Kidney epithelial cell (primary cell): ENCODE data around the gene ZNF532. TPM values are rescaled to one million over a fixed set of nuclear protein-coding genes. Genes with fewer than 3 reads are reported as not detected.

Experiments used
- DNase-seq: peaks from one replicate; pipeline ENCODE4 v3.0.0-alpha.2; 2010; ENCODE audit warnings: low read depth
- H3K27me3 ChIP-seq: 2 replicates; pipeline ENCODE4 v1.6.0; 2011; ENCODE audit warnings: low read length; ENCODE audit not compliant: control insufficient read depth, insufficient read depth
- H3K36me3 ChIP-seq: 2 replicates; pipeline ENCODE4 v1.5.1; 2011; ENCODE audit warnings: low read length; ENCODE audit not compliant: control insufficient read depth, insufficient read depth
- H3K4me3 ChIP-seq: 2 replicates; pipeline ENCODE4 v1.5.1; 2011; ENCODE audit warnings: low read depth, mild to moderate bottlenecking, control low read depth, low read length
- total RNA-seq: library from RNA; depleted of rRNA; stranded (reverse); fragments of >200 nt; gene quantifications from 2 replicates; pipeline ENCODE4 v1.2.3, GENCODE V29; 2015
- TF ChIP-seq, protein P1 (sequence below): IDR thresholded peaks from 2 replicates; pipeline ENCODE4 v1.5.1; 2011; ENCODE audit warnings: mild to moderate bottlenecking, moderate library complexity, low read length, control low read depth, inconsistent platforms; ENCODE audit not compliant: insufficient read depth, poor library complexity, severe bottlenecking

ZNF532 gene
- total RNA-seq, 1 donor from 2014 or later = 89.5 TPM

DNA sequence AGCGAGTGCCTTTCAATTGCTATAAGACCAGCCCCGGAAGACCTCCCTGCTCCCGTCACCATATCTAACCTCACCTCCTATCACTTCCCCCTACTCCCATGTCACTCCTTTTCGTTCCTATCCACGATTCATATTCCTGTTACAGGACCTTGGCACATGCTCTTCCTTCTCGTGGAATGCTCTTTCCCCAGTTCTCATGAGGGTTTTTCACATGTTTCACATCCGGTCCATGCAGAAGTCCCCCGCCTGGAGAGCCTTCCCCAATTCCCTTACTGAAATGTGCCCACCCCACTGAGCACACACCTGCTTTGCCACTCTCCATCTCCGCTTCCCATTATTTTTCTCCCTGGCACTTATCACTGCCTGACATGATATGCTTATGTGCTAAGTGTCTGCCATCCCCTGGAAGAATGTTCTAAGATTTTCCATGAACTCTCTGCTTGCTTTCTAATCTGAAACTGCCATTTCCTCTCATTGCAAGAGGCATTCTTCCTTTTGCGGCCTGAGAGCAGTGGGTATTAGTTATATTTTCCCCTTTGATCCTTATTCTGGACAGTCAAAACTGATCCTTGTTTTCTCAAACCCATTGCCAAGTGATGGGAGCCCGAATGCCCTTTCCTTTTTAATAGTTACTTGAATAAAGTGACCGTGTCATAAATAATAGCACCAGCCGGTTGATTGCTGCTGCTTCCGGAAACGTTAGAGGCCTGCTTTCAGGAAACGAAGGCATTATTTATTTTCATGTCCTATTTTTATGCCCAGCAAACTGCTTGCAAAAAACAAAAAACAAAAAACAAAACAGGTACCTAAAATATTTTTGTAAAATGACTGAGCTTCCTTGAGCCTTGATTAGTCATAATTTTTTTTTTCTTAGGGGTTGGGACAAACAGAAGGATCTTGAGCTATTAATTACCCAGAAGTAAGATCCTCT, 127.9 kb downstream of the ZNF532 start:
- H3K4me3 ChIP-seq = no peak overlapping the region
- no peak for DNase-seq
- TF ChIP-seq, protein P1, sequence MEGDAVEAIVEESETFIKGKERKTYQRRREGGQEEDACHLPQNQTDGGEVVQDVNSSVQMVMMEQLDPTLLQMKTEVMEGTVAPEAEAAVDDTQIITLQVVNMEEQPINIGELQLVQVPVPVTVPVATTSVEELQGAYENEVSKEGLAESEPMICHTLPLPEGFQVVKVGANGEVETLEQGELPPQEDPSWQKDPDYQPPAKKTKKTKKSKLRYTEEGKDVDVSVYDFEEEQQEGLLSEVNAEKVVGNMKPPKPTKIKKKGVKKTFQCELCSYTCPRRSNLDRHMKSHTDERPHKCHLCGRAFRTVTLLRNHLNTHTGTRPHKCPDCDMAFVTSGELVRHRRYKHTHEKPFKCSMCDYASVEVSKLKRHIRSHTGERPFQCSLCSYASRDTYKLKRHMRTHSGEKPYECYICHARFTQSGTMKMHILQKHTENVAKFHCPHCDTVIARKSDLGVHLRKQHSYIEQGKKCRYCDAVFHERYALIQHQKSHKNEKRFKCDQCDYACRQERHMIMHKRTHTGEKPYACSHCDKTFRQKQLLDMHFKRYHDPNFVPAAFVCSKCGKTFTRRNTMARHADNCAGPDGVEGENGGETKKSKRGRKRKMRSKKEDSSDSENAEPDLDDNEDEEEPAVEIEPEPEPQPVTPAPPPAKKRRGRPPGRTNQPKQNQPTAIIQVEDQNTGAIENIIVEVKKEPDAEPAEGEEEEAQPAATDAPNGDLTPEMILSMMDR = no peak

DNA sequence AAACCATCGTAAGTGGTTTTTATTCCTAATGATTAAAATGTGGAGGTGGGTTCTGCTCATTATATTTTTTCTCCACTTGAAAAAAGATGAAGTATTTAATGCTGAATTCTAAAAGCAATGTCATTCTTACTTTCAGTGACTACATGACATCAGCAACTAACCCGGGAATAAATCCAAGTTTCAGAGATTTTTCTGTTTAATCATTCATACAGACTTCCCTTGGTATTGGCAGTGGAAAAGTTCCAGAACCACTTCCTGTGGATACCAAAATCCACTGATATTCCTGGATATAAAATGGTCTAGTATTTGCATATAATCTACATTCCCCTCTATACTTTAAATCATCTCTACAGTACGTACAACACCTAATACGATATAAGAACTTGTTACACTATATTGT, 128.6 kb downstream of the ZNF532 start:
- peak; percentile 49 for DNase-seq

More for the DNA sequence above, 127.9 kb downstream of the ZNF532 start:
- no peaks in the 10 kb centered on the region for H3K36me3 ChIP-seq
- no peaks in the 10 kb centered on the region for H3K27me3 ChIP-seq

DNA sequence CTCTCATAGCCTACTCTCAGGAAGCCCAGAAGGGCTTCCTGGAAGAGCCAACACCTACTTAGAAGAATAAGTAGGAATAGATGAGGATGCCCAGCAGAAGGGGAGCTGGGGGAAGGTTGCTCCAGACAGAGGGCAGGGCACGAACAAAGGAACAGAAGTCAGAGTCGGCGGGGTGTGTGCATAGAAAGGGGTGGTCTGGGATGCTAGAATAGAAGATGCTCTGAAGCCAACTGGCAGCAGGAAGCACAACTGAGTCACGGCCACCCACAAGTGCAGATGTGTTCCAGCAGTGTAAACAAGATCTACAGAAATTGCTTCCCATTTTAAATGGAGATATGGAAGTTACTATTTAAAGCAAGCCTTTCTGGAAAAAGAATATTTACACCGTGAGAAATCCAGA, 131.0 kb downstream of the ZNF532 start:
- no peak overlapping the region for H3K4me3 ChIP-seq
- TF ChIP-seq, protein P1 = no peak
- DNase-seq = no peak

More for the DNA sequence above, 128.6 kb downstream of the ZNF532 start:
- TF ChIP-seq, protein P1 = no peak
- Histone ChIP-seq H3K4me3 (no peak overlapping the region), H3K27me3 (no peaks in the 10 kb centered on the region), H3K36me3 (no peaks in the 10 kb centered on the region)

DNA sequence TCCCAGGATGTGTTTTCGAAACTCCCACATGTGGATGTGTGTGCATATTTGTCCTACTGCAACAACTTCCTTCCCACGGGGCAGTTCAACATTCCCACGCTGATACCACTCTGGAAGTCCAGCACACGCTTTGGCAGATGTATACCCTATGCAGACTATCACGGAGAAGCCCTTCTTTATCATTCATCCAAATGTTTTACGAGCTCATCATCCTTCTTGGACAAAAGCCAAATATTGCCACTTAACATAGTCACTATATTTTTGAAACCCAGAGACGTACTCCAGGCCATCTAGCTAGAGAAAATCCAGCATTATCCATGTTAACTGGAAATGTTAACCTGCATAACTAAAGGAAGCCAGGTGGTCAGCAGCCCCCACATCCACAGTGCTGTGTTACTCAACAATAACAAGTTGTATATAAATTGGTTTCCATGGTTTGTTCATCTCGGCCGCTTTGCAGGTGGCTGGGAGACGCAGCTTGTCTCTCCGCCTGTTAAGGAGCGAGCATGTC, 131.5 kb downstream of the ZNF532 start:
- no peaks in the 10 kb centered on the region for H3K36me3 ChIP-seq
- TF ChIP-seq, protein P1 = no peak
- no peak for DNase-seq
- no peak overlapping the region for H3K4me3 ChIP-seq
- H3K27me3 ChIP-seq = no peaks in the 10 kb centered on the region

More for the DNA sequence above, 131.0 kb downstream of the ZNF532 start:
- H3K36me3 ChIP-seq = no peaks in the 10 kb centered on the region
- no peaks in the 10 kb centered on the region for H3K27me3 ChIP-seq

DNA sequence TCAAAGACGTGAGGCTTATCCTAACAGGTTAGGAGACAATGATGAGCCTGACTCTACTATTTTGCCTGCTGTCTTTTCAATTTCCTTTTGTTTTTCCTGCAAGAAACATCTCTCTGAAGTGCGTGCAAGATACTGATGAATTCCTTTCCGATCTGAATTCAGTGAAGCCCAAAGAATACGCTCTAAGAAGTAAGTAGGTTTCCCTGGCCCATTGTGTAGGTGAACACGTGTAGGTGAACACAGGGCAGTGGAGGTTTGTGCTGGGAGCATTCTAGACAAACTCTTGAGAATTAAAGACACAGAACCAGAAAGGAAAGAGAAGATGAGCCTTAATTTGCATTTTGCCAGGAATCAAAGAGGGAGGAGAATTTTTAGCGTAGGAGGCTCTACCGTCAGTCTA, 132.0 kb downstream of the ZNF532 start:
- TF ChIP-seq, protein P1 = no peak
- Histone ChIP-seq H3K27me3 (no peaks in the 10 kb centered on the region), H3K36me3 (no peaks in the 10 kb centered on the region), H3K4me3 (no peak overlapping the region)
- DNase-seq = no peak

DNA sequence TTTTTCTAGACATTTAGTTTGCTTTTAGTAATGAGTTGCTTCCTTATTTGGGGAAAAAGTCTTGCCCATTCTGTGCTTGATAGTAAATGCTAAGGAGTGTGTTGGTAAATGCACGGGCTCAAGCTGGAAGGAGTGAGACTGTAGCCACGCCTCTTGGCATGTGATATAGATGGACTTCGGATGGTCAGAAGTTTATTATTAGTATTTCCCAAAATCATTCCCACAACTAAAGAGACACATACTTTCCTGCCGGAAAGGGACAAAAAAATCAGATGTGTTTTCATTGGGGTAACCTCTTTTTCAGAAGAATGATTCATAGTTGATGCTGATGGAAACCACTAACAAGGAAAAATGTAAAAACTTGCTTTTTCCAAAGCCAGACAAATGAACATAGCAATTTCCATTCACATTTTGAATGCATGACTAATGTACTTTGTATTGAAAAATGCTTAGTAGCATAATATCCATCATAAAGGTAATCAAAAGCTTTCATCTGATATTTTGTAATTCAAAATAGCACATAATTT, 133.2 kb downstream of the ZNF532 start:
- Histone ChIP-seq H3K36me3 (no peaks in the 10 kb centered on the region), H3K4me3 (no peak overlapping the region), H3K27me3 (no peaks in the 10 kb centered on the region)
- DNase-seq = no peak
- TF ChIP-seq, protein P1 = no peak
